ENCODE data around the gene KSR1.
"Not testable (repeated sequence)": the region's sequence is repeated elsewhere in the genome, so short reads cannot be mapped to it uniquely, and the experiment has no call there.

KSR1 gene

DNA sequence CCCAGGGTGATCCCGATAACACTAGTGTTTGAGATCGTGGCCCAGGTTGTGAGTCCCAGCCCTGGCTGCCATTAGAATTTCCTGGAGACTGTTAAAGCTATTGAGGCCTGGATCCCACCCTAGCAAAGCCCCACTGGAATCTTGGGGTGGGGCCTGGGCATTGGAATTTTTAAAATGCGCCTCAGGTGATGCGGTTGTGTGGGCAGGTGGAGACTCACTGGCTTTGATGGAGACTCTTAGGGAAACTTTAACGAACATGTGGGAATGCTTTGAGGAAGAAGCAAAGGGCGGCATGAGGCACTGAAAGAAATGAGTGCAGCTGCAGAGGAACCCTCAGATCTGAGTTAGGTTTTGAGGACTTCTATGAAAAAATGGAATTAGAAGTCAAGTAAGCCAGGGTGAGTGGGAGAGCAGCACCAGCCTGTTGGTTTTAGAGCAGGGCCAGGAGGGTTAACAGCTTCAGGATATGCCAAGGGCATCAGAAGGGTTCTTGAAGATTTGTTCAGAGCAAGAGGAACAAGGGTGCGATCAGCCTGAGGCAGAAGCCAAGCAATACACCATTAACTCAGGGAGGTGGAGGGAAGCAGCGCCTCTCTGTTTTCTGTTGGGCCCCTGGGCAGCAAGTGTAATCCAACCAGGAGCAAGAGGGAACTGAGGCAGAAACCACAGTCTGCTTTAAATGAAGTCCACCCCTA is 42.5 kb downstream of the KSR1 start:
- H3K27ac ChIP-seq, result no peak overlapping the region
- no peaks in the 10 kb centered on the region for H3K79me2 ChIP-seq (ENCODE audit: insufficient read depth, low read depth)
- H3K4me3 ChIP-seq (IDR thresholded peaks at IDR 0.05; ENCODE audit: insufficient read depth, low read depth, low read length), result no peak overlapping the region

GRCh38 chr17:27499451-27500265 is 43.4 kb downstream of the KSR1 start:
- H3K4me2 ChIP-seq, result no peak overlapping the region
- H2AFZ ChIP-seq (ENCODE audit: low read depth), result no peak overlapping the region
- H3K4me1 ChIP-seq (ENCODE audit: low read depth, poor library complexity, severe bottlenecking), result no peaks in the 10 kb centered on the region
- H3K9ac ChIP-seq, result no peak overlapping the region
- H3K27ac ChIP-seq, result no peak overlapping the region
- H3K4me3 ChIP-seq (IDR thresholded peaks at IDR 0.05; ENCODE audit: insufficient read depth, low read depth, low read length), result no peak overlapping the region
- H3K27me3 ChIP-seq (ENCODE audit: insufficient read depth, low read depth), result no peaks in the 10 kb centered on the region
- H3K79me2 ChIP-seq (ENCODE audit: insufficient read depth, low read depth), result no peaks in the 10 kb centered on the region
- H3K36me3 ChIP-seq (ENCODE audit: insufficient read depth), result no peaks in the 10 kb centered on the region
- H4K20me1 ChIP-seq (ENCODE audit: insufficient read depth), result no peaks in the 10 kb centered on the region
- TF ChIP-seq, protein P1, sequence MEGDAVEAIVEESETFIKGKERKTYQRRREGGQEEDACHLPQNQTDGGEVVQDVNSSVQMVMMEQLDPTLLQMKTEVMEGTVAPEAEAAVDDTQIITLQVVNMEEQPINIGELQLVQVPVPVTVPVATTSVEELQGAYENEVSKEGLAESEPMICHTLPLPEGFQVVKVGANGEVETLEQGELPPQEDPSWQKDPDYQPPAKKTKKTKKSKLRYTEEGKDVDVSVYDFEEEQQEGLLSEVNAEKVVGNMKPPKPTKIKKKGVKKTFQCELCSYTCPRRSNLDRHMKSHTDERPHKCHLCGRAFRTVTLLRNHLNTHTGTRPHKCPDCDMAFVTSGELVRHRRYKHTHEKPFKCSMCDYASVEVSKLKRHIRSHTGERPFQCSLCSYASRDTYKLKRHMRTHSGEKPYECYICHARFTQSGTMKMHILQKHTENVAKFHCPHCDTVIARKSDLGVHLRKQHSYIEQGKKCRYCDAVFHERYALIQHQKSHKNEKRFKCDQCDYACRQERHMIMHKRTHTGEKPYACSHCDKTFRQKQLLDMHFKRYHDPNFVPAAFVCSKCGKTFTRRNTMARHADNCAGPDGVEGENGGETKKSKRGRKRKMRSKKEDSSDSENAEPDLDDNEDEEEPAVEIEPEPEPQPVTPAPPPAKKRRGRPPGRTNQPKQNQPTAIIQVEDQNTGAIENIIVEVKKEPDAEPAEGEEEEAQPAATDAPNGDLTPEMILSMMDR (conservative IDR thresholded peaks at IDR 0.05; ENCODE audit: low read depth, low read length), result no peak

More for the DNA sequence above, 42.5 kb downstream of the KSR1 start:
- no peaks in the 10 kb centered on the region for H4K20me1 ChIP-seq (ENCODE audit: insufficient read depth)
- H3K4me2 ChIP-seq, result no peak overlapping the region
- H3K27me3 ChIP-seq (ENCODE audit: insufficient read depth, low read depth), result no peaks in the 10 kb centered on the region
- H3K9ac ChIP-seq, result no peak overlapping the region
- H2AFZ ChIP-seq (ENCODE audit: low read depth), result no peak overlapping the region
- no peaks in the 10 kb centered on the region for H3K4me1 ChIP-seq (ENCODE audit: low read depth, poor library complexity, severe bottlenecking)
- no peaks in the 10 kb centered on the region for H3K36me3 ChIP-seq (ENCODE audit: insufficient read depth)
- TF ChIP-seq, protein P1 (conservative IDR thresholded peaks at IDR 0.05; ENCODE audit: low read depth, low read length), result no peak

- H3K27ac ChIP-seq; H2AFZ ChIP-seq (ENCODE audit: low read depth); H3K79me2 ChIP-seq (ENCODE audit: insufficient read depth, low read depth); H3K9ac ChIP-seq; H4K20me1 ChIP-seq (ENCODE audit: insufficient read depth); H3K4me1 ChIP-seq (ENCODE audit: low read depth, poor library complexity, severe bottlenecking); H3K36me3 ChIP-seq (ENCODE audit: insufficient read depth); H3K4me3 ChIP-seq (IDR thresholded peaks at IDR 0.05; ENCODE audit: insufficient read depth, low read depth, low read length); H3K27me3 ChIP-seq (ENCODE audit: insufficient read depth, low read depth); H3K4me2 ChIP-seq: not testable (repeated sequence)
These were observed 45.1 kb downstream of the KSR1 start for GRCh38 chr17:27501338-27501737.

DNA sequence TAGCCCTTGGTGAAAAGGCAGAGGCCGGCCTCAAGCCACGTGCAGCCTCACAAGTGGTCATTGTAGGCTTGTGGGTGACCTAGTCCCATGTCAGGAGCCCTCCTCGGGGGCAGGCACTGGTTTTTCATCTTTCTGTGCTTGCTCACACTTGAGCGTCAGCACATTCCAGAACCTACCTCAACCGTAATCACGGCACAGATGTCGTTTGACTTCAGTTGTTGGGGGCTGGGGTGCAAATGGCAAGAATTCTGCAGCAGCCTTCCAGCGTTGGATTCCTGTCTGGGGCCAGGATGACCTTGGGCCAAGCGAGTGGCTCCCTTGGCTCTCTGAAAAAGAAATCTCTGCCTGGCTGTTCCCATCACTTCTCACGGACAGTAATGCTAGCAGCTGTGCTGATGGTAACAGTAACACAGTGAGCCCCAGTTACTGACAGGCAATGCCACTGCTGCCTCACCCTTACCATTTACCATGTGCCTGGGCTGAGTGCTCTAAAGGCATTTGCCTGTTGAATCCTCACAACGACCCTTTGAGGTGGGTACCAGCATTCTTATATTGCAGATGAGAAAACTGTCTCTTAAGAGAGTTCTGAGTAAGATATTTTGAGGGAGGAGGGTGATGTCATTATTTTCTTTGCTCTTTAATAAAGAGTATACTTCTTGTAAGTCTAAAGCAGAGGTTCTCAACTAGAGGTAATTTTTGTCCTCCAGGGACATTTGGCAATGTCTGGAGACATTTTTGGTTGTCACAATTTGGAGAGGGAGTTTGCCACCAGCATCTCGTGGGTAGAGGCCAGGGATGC is 46.5 kb downstream of the KSR1 start:
- no peaks in the 10 kb centered on the region for H3K4me1 ChIP-seq (ENCODE audit: low read depth, poor library complexity, severe bottlenecking)
- TF ChIP-seq, protein P1 (conservative IDR thresholded peaks at IDR 0.05; ENCODE audit: low read depth, low read length), result no peak

More for the DNA sequence above, 46.5 kb downstream of the KSR1 start:
- H3K9ac ChIP-seq, result no peak overlapping the region
- H4K20me1 ChIP-seq (ENCODE audit: insufficient read depth), result no peaks in the 10 kb centered on the region
- no peak overlapping the region for H3K4me2 ChIP-seq
- no peaks in the 10 kb centered on the region for H3K36me3 ChIP-seq (ENCODE audit: insufficient read depth)
- no peak overlapping the region for H3K4me3 ChIP-seq (IDR thresholded peaks at IDR 0.05; ENCODE audit: insufficient read depth, low read depth, low read length)
- no peak overlapping the region for H2AFZ ChIP-seq (ENCODE audit: low read depth)
- no peak overlapping the region for H3K27ac ChIP-seq
- H3K27me3 ChIP-seq (ENCODE audit: insufficient read depth, low read depth), result no peaks in the 10 kb centered on the region
- H3K79me2 ChIP-seq (ENCODE audit: insufficient read depth, low read depth), result no peaks in the 10 kb centered on the region
